ENCODE data around the gene LRRC8D.

Gene LRRC8D

DNA sequence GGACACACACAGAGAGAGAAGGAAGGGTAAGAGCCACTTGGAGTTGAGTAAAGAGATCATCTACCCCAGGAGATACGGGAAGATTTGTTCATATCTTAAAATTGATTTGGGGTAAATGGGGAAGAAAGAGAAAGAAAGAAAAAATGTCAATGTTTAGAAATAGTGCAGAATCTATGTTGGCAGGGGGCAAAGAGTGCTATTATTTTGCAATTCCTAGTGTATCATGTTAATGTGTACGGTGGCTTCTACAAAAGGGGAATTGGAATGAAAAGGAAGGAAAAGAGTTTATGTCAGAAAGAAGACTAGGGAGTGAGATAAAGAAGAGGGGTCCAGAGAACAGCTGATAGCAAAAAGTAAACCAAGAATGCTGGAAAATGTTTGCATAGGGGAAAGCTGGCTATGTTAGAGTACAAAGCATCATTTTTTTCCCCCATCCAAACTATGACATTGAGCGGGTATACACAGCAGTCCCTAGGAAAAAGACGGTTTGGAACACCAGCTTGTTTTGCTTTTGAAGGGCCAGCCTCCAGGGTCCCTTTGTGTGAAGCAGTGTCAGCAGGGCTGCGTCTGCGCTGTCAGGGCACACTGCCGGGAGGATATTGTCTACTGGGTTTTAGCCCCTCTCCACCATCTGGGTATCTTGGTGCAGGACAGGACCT, 10.8 kb downstream of the LRRC8D start:
- ATAC-seq: no peak
- TF ChIP-seq PPARA (CRISPR knock-in tag; IDR thresholded peaks at IDR 0.05; ENCODE audit: borderline replicate concordance) (no peak), TOX (CRISPR knock-in tag; IDR thresholded peaks at IDR 0.05; ENCODE audit: borderline replicate concordance) (no peak), GLIS3 (CRISPR knock-in tag; IDR thresholded peaks at IDR 0.05) (no peak), ZNF8 (CRISPR knock-in tag; IDR thresholded peaks at IDR 0.05) (no peak), BACH2 (CRISPR knock-in tag; IDR thresholded peaks at IDR 0.05; ENCODE audit: borderline replicate concordance) (no peak), CSDC2 (CRISPR knock-in tag; IDR thresholded peaks at IDR 0.05) (no peak), ARNTL (CRISPR knock-in tag; IDR thresholded peaks at IDR 0.05; ENCODE audit: borderline replicate concordance, low read depth) (no peak), CSRNP3 (CRISPR knock-in tag; IDR thresholded peaks at IDR 0.05) (no peak), TCF4 (CRISPR knock-in tag; IDR thresholded peaks at IDR 0.05; ENCODE audit: borderline replicate concordance) (no peak), ESRRG (CRISPR knock-in tag; IDR thresholded peaks at IDR 0.05) (no peak), ZFP30 (CRISPR knock-in tag; IDR thresholded peaks at IDR 0.05) (no peak), ZNF565 (CRISPR knock-in tag; conservative IDR thresholded peaks at IDR 0.05; ENCODE audit: low read depth) (no peak), ISL1 (CRISPR knock-in tag; IDR thresholded peaks at IDR 0.05) (no peak), ZFP3 (CRISPR knock-in tag; IDR thresholded peaks at IDR 0.05) (no peak), RARB (CRISPR knock-in tag; IDR thresholded peaks at IDR 0.05) (no peak), POU6F1 (CRISPR knock-in tag; IDR thresholded peaks at IDR 0.05; ENCODE audit: borderline replicate concordance, low read depth) (no peak)
- TF ChIP-seq, protein P1, sequence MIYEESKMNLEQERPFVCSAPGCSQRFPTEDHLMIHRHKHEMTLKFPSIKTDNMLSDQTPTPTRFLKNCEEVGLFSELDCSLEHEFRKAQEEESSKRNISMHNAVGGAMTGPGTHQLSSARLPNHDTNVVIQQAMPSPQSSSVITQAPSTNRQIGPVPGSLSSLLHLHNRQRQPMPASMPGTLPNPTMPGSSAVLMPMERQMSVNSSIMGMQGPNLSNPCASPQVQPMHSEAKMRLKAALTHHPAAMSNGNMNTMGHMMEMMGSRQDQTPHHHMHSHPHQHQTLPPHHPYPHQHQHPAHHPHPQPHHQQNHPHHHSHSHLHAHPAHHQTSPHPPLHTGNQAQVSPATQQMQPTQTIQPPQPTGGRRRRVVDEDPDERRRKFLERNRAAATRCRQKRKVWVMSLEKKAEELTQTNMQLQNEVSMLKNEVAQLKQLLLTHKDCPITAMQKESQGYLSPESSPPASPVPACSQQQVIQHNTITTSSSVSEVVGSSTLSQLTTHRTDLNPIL (CRISPR knock-in tag; IDR thresholded peaks at IDR 0.05; ENCODE audit: low read depth): no peak

GRCh38 chr1:89832496-89833127, 11.8 kb downstream of the LRRC8D start:
- TF ChIP-seq CSRNP3 (CRISPR knock-in tag; IDR thresholded peaks at IDR 0.05) (no peak), OSR1 (CRISPR knock-in tag; IDR thresholded peaks at IDR 0.05) (no peak), SNAI2 (CRISPR knock-in tag; IDR thresholded peaks at IDR 0.05) (no peak), ZNF8 (CRISPR knock-in tag; IDR thresholded peaks at IDR 0.05) (no peak), ZFP3 (CRISPR knock-in tag; IDR thresholded peaks at IDR 0.05) (no peak), ZNF70 (CRISPR knock-in tag; IDR thresholded peaks at IDR 0.05) (no peak), POU6F1 (CRISPR knock-in tag; IDR thresholded peaks at IDR 0.05; ENCODE audit: borderline replicate concordance, low read depth) (no peak), ZC3H10 (CRISPR knock-in tag; IDR thresholded peaks at IDR 0.05) (no peak), ARNTL (CRISPR knock-in tag; IDR thresholded peaks at IDR 0.05; ENCODE audit: borderline replicate concordance, low read depth) (no peak), PPARA (CRISPR knock-in tag; IDR thresholded peaks at IDR 0.05; ENCODE audit: borderline replicate concordance) (no peak)
- ATAC-seq: no peak; the same call in 2 of the 3 replicates

Measured in SK-N-SH treated with all-trans-retinoic acid at 6 μM for 48 hours (cell line).